Kidney capillary endothelial cell (primary cell): ENCODE results near the gene DBNL.
A peak's percentile ranks its signal among the peaks of the same experiment; 100 is the strongest.

ENCODE experiments used
- DNase-seq: peaks from one replicate; pipeline ENCODE4 v3.0.0-alpha.2; 2018; ENCODE audit warnings: low spot score

DBNL gene

GRCh38 chr7:44100458-44101302, 56.2 kb downstream of the DBNL start:
- no peak for DNase-seq

GRCh38 chr7:44101303-44101965, 56.9 kb downstream of the DBNL start:
- DNase-seq = no peak

GRCh38 chr7:44101966-44102845, 57.7 kb downstream of the DBNL start:
- no peak for DNase-seq

- DNase-seq = no peak
Observed at GRCh38 chr7:44102846-44103565, 58.5 kb downstream of the DBNL start.

GRCh38 chr7:44103566-44103922, 59.0 kb downstream of the DBNL start:
- DNase-seq = no peak

GRCh38 chr7:44103923-44104859, 59.7 kb downstream of the DBNL start, which contains the start of gene AEBP1:
AEBP1 (plus strand) TSS chr7:44104345; CDS start chr7:44104666, 321 bp downstream.
- DNase-seq = peak; percentile 37

- no peak for DNase-seq
Observed at GRCh38 chr7:44104860-44105771, 60.6 kb downstream of the DBNL start.

GRCh38 chr7:44105832-44106231, 61.3 kb downstream of the DBNL start:
- no peak for DNase-seq

- no peak for DNase-seq
Observed at GRCh38 chr7:44106311-44107065, 62.0 kb downstream of the DBNL start.

GRCh38 chr7:44107116-44107960, 62.8 kb downstream of the DBNL start:
- DNase-seq = no peak

GRCh38 chr7:44107961-44108767, 63.7 kb downstream of the DBNL start:
- DNase-seq = no peak

GRCh38 chr7:44108768-44109750, 64.6 kb downstream of the DBNL start:
- DNase-seq = no peak

GRCh38 chr7:44109991-44110390, 65.5 kb downstream of the DBNL start:
- DNase-seq = no peak

GRCh38 chr7:44110719-44111635, 66.5 kb downstream of the DBNL start:
- DNase-seq = no peak
